Heart right ventricle (tissue), 16 donors: ENCODE data around the gene XIRP2. TPM values are rescaled to one million over a fixed set of nuclear protein-coding genes. Genes with fewer than 3 reads are reported as not detected.

Experiments
- ATAC-seq, 8 donors: fragments of 200-7000 bp; cut with Tn5 transposase; one replicate each; pipeline ENCODE4 v1.9.1; 2020; ENCODE audit warnings: mild to moderate bottlenecking in 8 of 8, moderate library complexity in 8 of 8, moderate number of reproducible peaks in 1 of 8
- DNase-seq, 2 donors: peaks; one replicate each; pipeline ENCODE4 v3.0.0-alpha.2; 2020
- H3K27ac ChIP-seq, 10 donors: fragments of 200-600 bp; sonication (generic) in 2 of 10; one replicate each; pipeline versions ENCODE4 v1.5.0 to v1.8.0; 2020 to 2022; ENCODE audit warnings: mild to moderate bottlenecking in 3 of 10
- H3K27me3 ChIP-seq, 7 donors: fragments of 200-600 bp; one replicate each; pipeline ENCODE4 v1.8.0; 2021 to 2022; ENCODE audit warnings: mild to moderate bottlenecking in 2 of 7
- H3K36me3 ChIP-seq, 9 donors: fragments of 200-600 bp; sonication (generic) in 1 of 9; one replicate each; pipeline versions ENCODE4 v1.5.0 to v1.8.0; 2020 to 2022; ENCODE audit warnings: mild to moderate bottlenecking in 2 of 9
- H3K4me1 ChIP-seq, 9 donors: fragments of 200-600 bp; sonication (generic) in 1 of 9; one replicate each; pipeline versions ENCODE4 v1.5.0 to v1.8.0; 2020 to 2022; ENCODE audit warnings: mild to moderate bottlenecking in 4 of 9
- H3K4me3 ChIP-seq, 10 donors: fragments of 200-600 bp; sonication (generic) in 2 of 10; one replicate each; pipeline versions ENCODE4 v1.5.0 to v1.8.0; 2020 to 2022; ENCODE audit warnings: mild to moderate bottlenecking in 7 of 10, moderate library complexity in 2 of 10
- H3K9me3 ChIP-seq, 11 donors: fragments of 200-600 bp in 10 of 11; sonication (generic) in 2 of 11; one replicate each; pipeline versions ENCODE4 v1.5.0 to v1.8.0; 2013 to 2022; ENCODE audit warnings: mild to moderate bottlenecking in 2 of 11, control low read depth in 1 of 11, moderate library complexity in 1 of 11
- WGBS, 2 donors: extraction: QIAGEN DNeasy Blood & Tissue Kit; methylation state at CpG; one replicate each; pipeline ENCODE4 v1.1.7; 2013; ENCODE audit warnings: inconsistent platforms in 1 of 2; 5-methylcytosine and 5-hydroxymethylcytosine counted together
- intact Hi-C, 10 donors: fragments of 100-400 bp; cut with DNase I; formaldehyde crosslinking; loops; one replicate each; pipeline versions ENCODE4 v1.11.1 to v1.14.2; 2022
- polyA plus RNA-seq, 2 donors: library from polyadenylated mRNA; stranded (reverse); fragments of 200-250 nt; gene quantifications; one replicate each; pipeline ENCODE4 v1.2.3, GENCODE V29; 2013
- total RNA-seq, 10 donors: library from RNA; stranded (reverse); fragmentation: NEBNext Ultra II Directional in 3 of 10; extraction: Animal tissue kit (Norgen Biotek cat#: 25700) in 3 of 10; gene quantifications; one replicate each; pipeline versions ENCODE4 v1.2.1 to v1.2.4, GENCODE V29; 2021 to 2023
- TF ChIP-seq, protein P1 (sequence below), 9 donors: fragments of 200-600 bp; sonication (generic) in 2 of 9; IDR thresholded peaks; one replicate each; pipeline versions ENCODE4 v1.5.0 to v1.8.0; 2021 to 2022; ENCODE audit warnings: antibody characterized with exemption in 9 of 9, mild to moderate bottlenecking in 5 of 9, moderate library complexity in 1 of 9
- donor health status: Arrhythmogenic right ventricular cardiomyopathy.
- donor health status: ischemic (EF 13 %, LVEDD 7.1; RV severe dilation, severe dysfunction).
- donor health status: healthy with polysubstance abuse.
- donor health status: DM: no; HTN: yes; CAD: no.
- donor health status: DM: no; HTN: no; CAD: no.
- donor health status: ischemic (EF 25% LVEDD 6.9; RV normal size, moderate dysfunction).
- donor health status: ischemic (EF 25% LVEDD 5.7; RV mildly dilated, moderate dysfunction).
- donor health status: healthy.
- donor health status: DM: yes; HTN: yes; CAD: no.
- donor health status: Ischemic cardiomyopathy.
- donor health status: ischemic (EF 35%, LVEDD 5.7; RV mildly dilated, moderate dysfunction).
- donor health status: nonischemic (EF 11% LVEDD 7.7; RV severe dilation, severe dysfunction).
- donor health status: DM: yes; HTN: yes; CAD: no.
- donor health status: PGD.
- donor health status: ischemic (EF 29% LVEDD 5.4; RV normal size, mild dysfunction).
- donor health status: nonischemic (EF 23%, LVEDD 6.1; RV moderate dilation, normal function).

Gene XIRP2
- total and polyA plus RNA-seq, 12 donors: 145 to 1,255 (median 577) TPM

DNA sequence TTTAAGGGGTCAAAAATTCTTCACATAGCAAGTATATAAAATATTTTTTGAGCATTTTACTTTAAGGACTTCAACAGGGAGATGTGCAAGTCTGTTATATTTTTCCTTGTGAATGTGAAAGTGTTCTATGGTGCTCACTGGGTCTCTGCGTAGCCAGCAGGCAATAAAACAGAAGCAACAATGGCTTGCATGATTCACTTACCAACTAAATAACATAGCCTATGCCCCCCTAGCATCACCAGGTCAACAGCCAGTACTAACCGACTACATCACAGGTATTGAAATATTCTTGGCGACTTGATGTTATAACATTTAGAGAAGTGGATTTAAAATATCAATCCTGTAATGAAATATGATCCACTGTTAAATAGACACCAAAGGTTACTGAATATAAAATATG lies 398.9 kb downstream of the XIRP2 start:
- H3K27ac ChIP-seq: no peak overlapping the region
- H3K4me1 ChIP-seq: peaks cover 0 to 4% (median 0%) of the 10 kb centered on the region in 9 donors
- WGBS, 2 donors: 87% methylated on average over 3 of the region's 3 CpGs

DNA sequence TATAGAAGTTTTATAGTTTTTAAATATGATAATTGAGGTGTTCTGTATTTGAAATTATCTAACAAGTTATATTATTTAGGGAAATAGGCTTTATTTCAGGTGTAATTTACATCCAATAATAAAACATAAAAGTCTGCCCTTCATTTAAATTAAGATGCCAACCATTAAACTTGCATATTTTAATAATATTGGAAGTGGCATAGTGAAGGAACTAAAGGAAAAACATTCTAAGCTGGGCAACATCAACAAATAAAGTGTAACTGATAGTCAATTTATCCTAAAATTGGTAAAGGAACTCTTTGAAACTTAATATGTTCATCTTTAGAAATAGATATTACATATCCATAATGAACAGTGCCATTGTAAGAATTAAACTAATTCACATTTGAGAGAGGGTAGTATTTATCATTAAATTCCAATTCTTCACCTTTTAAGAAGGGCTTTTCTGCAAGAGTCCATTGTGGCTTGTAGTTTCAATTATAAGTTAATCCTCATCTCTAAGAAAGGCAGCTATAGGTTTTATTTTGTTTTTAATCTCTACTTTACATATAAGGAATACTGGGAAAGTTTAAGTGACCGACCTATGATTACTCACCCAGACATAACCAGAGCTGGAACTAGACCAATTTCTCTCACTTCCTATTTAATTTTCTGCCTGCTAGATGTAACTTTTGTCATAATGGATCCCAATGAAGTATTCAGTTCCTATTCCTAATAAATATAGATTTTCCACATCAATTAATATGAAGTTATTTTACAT lies 401.6 kb downstream of the XIRP2 start:
- intact Hi-C loops: no loop called here

More for the DNA sequence above, 398.9 kb downstream of the XIRP2 start:
- intact Hi-C loops: no loop called here
- no peak for ATAC-seq
- TF ChIP-seq, protein P1, sequence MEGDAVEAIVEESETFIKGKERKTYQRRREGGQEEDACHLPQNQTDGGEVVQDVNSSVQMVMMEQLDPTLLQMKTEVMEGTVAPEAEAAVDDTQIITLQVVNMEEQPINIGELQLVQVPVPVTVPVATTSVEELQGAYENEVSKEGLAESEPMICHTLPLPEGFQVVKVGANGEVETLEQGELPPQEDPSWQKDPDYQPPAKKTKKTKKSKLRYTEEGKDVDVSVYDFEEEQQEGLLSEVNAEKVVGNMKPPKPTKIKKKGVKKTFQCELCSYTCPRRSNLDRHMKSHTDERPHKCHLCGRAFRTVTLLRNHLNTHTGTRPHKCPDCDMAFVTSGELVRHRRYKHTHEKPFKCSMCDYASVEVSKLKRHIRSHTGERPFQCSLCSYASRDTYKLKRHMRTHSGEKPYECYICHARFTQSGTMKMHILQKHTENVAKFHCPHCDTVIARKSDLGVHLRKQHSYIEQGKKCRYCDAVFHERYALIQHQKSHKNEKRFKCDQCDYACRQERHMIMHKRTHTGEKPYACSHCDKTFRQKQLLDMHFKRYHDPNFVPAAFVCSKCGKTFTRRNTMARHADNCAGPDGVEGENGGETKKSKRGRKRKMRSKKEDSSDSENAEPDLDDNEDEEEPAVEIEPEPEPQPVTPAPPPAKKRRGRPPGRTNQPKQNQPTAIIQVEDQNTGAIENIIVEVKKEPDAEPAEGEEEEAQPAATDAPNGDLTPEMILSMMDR (IDR thresholded peaks at IDR 0.05): no peak
- Histone ChIP-seq H3K4me3 (no peak overlapping the region), H3K27me3 (peaks cover 0 to 35% (median 5%) of the 10 kb centered on the region in 7 donors), H3K36me3 (no peaks in the 10 kb centered on the region), H3K9me3 (no peaks in the 10 kb centered on the region)
- DNase-seq: no peak

DNA sequence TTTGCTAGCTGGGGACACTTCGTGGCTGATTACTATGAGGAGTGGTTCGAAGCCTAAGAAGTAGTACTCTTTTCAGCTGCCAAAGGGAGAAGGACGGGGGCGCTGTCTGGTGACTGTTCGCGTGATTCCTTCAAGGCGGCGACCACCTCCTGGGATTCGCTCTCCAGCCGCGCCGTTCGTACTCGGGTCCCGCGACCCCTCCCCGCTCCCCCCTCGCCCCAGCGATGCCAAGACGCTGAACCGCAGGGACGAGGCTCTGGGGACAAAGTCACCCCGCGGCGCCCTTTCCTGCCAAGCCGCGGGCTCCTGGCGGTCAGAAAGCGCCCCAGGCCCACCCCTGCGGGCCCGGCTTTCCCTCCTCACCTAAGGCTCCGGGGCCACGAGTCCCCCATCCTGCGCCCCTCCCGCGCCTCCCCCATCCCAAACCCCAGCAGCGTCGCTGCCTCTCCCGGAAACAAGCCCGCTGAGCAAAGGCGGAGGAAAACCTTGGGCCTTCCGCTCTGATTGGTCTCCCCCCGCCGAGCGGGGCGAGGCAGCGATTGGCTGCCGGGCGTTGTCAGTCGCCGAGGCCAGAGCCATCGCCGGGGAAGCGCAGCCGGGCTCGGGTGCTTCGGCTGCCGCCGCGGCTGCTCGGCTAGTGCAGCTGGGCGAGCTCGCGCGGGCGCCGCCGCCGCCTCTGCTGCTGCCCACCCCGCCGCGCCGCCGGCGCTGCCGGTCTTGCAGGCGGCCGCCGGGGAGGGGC lies 404.3 kb downstream of the XIRP2 start, which contains the start of gene B3GALT1:
Gene B3GALT1 (plus strand): TSS at position 572 of the 742 bp plus-strand sequence.
- peak; percentile 95 to 99 (median 98) for ATAC-seq
- peak within 1 kb of the TSS; percentile 55 to 92 (median 77) for H3K4me3 ChIP-seq
- H3K36me3 ChIP-seq: no peaks in the 10 kb centered on the region
- H3K4me1 ChIP-seq: peaks cover 0 to 24% (median 17%) of the 10 kb centered on the region in 9 donors
- H3K9me3 ChIP-seq: no peaks in the 10 kb centered on the region
- peak within 1 kb of the TSS in 9 of 10 donors; percentile 77 to 87 (median 81) for H3K27ac ChIP-seq
- WGBS, 2 donors: 0 to 1% methylated on average over 74 to 79 of the region's 79 CpGs
- intact Hi-C loops: no loop called here
- DNase-seq: peak; percentile 81 to 85
- TF ChIP-seq, protein P1 (IDR thresholded peaks at IDR 0.05): peak in 7 of 9 donors; percentile 7 to 61 (median 33)
- peaks cover 7 to 82% (median 47%) of the 10 kb centered on the region in 7 donors for H3K27me3 ChIP-seq

More for the DNA sequence above, 401.6 kb downstream of the XIRP2 start:
- no peak for DNase-seq
- TF ChIP-seq, protein P1 (IDR thresholded peaks at IDR 0.05): no peak
- no peaks in the 10 kb centered on the region for H3K9me3 ChIP-seq
- 56 to 79% methylated on average over 1 of the region's 1 CpG for WGBS, 2 donors
- peaks cover 0 to 60% (median 20%) of the 10 kb centered on the region in 7 donors for H3K27me3 ChIP-seq
- no peak overlapping the region for H3K27ac ChIP-seq
- H3K36me3 ChIP-seq: no peaks in the 10 kb centered on the region
- no peak overlapping the region for H3K4me3 ChIP-seq
- H3K4me1 ChIP-seq: peaks cover 0 to 23% (median 16%) of the 10 kb centered on the region in 9 donors
- ATAC-seq: no peak

DNA sequence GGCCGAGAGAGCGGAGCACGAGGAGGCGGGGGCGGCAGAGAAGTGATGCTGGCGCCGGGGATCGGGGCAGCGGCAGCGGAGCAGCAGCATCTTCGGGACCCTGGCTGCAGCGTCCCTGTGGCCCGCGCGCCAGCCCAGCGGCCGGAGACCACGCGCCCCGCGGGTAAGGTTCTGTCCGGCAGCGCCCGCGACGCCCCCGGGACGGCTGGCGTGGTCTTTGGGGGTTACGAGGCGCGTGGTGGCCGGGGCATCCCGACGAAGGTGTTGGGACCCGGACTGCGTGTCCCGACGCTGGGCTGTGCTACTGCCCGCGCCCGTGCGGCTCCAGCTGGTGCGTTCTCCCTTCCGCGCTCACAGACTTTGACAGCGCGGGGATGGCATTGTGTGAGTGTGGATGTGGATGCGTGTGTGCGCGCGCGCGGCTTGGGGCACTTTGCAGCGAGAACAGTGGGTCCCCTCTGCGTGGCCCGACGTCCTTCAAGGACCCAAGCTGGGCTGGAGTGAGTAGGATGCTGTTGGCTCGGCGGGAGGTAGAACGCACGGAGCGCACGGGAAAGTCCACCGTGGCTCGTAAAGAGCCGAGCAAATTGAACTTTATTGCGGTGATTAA lies 405.0 kb downstream of the XIRP2 start:
- Histone ChIP-seq H3K9me3 (no peaks in the 10 kb centered on the region), H3K36me3 (no peaks in the 10 kb centered on the region), H3K4me1 (peaks cover 0 to 24% (median 17%) of the 10 kb centered on the region in 9 donors), H3K4me3 (peak overlapping the region; percentile 43 to 92 (median 77)), H3K27ac (peak overlapping the region in 2 of 10 donors; percentile 81), H3K27me3 (peaks cover 7 to 82% (median 51%) of the 10 kb centered on the region in 7 donors)
- ATAC-seq: peak in 4 of 8 donors; percentile 4 to 58 (median 26)
- intact Hi-C loops: no loop called here
- WGBS, 2 donors: 0% methylated on average over 65 to 68 of the region's 68 CpGs
- TF ChIP-seq, protein P1 (IDR thresholded peaks at IDR 0.05): peak in 1 of 9 donors; percentile 3
- DNase-seq: no peak
